Measurements from ENCODE around the gene PPP2R2B.

PPP2R2B gene

GRCh38 chr5:146860213-146860893 lies 18.2 kb downstream of the PPP2R2B start:
- DNase-seq (ENCODE audit: low read depth), result peak; percentile 8
- no peak for TF ChIP-seq CTCF (conservative IDR thresholded peaks at IDR 0.05; ENCODE audit: low read depth, low read length)
- H3K4me3 ChIP-seq (ENCODE audit: low read depth, low read length), result no peak overlapping the region

- no peak for DNase-seq (ENCODE audit: low read depth)
- no peak overlapping the region for H3K4me3 ChIP-seq (ENCODE audit: low read depth, low read length)
- no peak for TF ChIP-seq CTCF (conservative IDR thresholded peaks at IDR 0.05; ENCODE audit: low read depth, low read length)
Observed at GRCh38 chr5:146852089-146852488, 26.5 kb downstream of the PPP2R2B start.

- TF ChIP-seq CTCF (conservative IDR thresholded peaks at IDR 0.05; ENCODE audit: low read depth, low read length), result no peak
- no peak for DNase-seq (ENCODE audit: low read depth)
- H3K4me3 ChIP-seq (ENCODE audit: low read depth, low read length), result no peak overlapping the region
Observed at GRCh38 chr5:146851133-146851532, 27.4 kb downstream of the PPP2R2B start.

- TF ChIP-seq CTCF (conservative IDR thresholded peaks at IDR 0.05; ENCODE audit: low read depth, low read length), result no peak
- H3K4me3 ChIP-seq (ENCODE audit: low read depth, low read length), result no peak overlapping the region
- no peak for DNase-seq (ENCODE audit: low read depth)
Observed at GRCh38 chr5:146849694-146850303, 28.8 kb downstream of the PPP2R2B start.

- no peak overlapping the region for H3K4me3 ChIP-seq (ENCODE audit: low read depth, low read length)
- DNase-seq (ENCODE audit: low read depth), result no peak
- no peak for TF ChIP-seq CTCF (conservative IDR thresholded peaks at IDR 0.05; ENCODE audit: low read depth, low read length)
Observed at GRCh38 chr5:146848133-146848532, 30.4 kb downstream of the PPP2R2B start.

GRCh38 chr5:146840016-146840415 lies 38.5 kb downstream of the PPP2R2B start:
- DNase-seq (ENCODE audit: low read depth), result no peak
- TF ChIP-seq CTCF (conservative IDR thresholded peaks at IDR 0.05; ENCODE audit: low read depth, low read length), result no peak
- no peak overlapping the region for H3K4me3 ChIP-seq (ENCODE audit: low read depth, low read length)
